SK-N-SH treated with all-trans-retinoic acid at 6 μM for 48 hours (cell line): ENCODE results near the gene RGS9.

ENCODE experiments used
- ATAC-seq: fragments of 200-7000 bp; cut with Tn5 transposase; 3 replicates; pipeline ENCODE4 v1.9.1; 2020; ENCODE audit warnings: mild to moderate bottlenecking, moderate library complexity
- ARNTL ChIP-seq: fragments of 450-650 bp; formaldehyde crosslinking; IDR thresholded peaks from 2 replicates; pipeline ENCODE4 v1.5.0; 2020; ENCODE audit warnings: low read depth, mild to moderate bottlenecking, moderate library complexity, borderline replicate concordance
- BACH2 ChIP-seq: fragments of 250-450 bp; sonication (Bioruptor Pico); IDR thresholded peaks from 2 replicates; pipeline ENCODE4 v1.9.0; 2021; ENCODE audit warnings: mild to moderate bottlenecking, borderline replicate concordance
- CSDC2 ChIP-seq: fragments of 250-450 bp; sonication (Bioruptor Pico); IDR thresholded peaks from 2 replicates; pipeline ENCODE4 v1.5.0; 2020; ENCODE audit warnings: mild to moderate bottlenecking, moderate library complexity
- CSRNP3 ChIP-seq: fragments of 250-450 bp; sonication (Bioruptor Pico); IDR thresholded peaks from 2 replicates; pipeline ENCODE4 v1.5.1; 2021; ENCODE audit warnings: mild to moderate bottlenecking, moderate library complexity
- ESRRG ChIP-seq: fragments of 250-450 bp; sonication (Bioruptor Pico); IDR thresholded peaks from 2 replicates; pipeline ENCODE4 v1.6.1; 2021; ENCODE audit warnings: mild to moderate bottlenecking
- GLIS3 ChIP-seq: fragments of 250-450 bp; sonication (Bioruptor Pico); IDR thresholded peaks from 2 replicates; pipeline ENCODE4 v1.5.0; 2020; ENCODE audit warnings: mild to moderate bottlenecking, moderate library complexity
- ISL1 ChIP-seq: fragments of 250-450 bp; sonication (Bioruptor Pico); IDR thresholded peaks from 2 replicates; pipeline ENCODE4 v2.1.2; 2022; ENCODE audit warnings: mild to moderate bottlenecking, moderate library complexity
- OSR1 ChIP-seq: fragments of 250-450 bp; sonication (Bioruptor Pico); IDR thresholded peaks from 2 replicates; pipeline ENCODE4 v1.8.0; 2022; ENCODE audit warnings: moderate library complexity, mild to moderate bottlenecking, inconsistent platforms
- PPARA ChIP-seq: fragments of 250-450 bp; sonication (Bioruptor Pico); IDR thresholded peaks from 2 replicates; pipeline ENCODE4 v1.5.0; 2020; ENCODE audit warnings: mild to moderate bottlenecking, borderline replicate concordance
- RARB ChIP-seq: fragments of 250-450 bp; sonication (Bioruptor Pico); IDR thresholded peaks from 2 replicates; pipeline ENCODE4 v1.8.0; 2021; ENCODE audit warnings: mild to moderate bottlenecking, moderate library complexity
- SNAI2 ChIP-seq: fragments of 250-450 bp; sonication (Bioruptor Pico); IDR thresholded peaks from 2 replicates; pipeline ENCODE4 v1.5.0; 2020; ENCODE audit warnings: mild to moderate bottlenecking, moderate library complexity
- TCF4 ChIP-seq: fragments of 250-450 bp; sonication (Bioruptor Pico); IDR thresholded peaks from 2 replicates; pipeline ENCODE4 v1.8.0; 2021; ENCODE audit warnings: mild to moderate bottlenecking, moderate library complexity, borderline replicate concordance
- TOX ChIP-seq: fragments of 250-450 bp; sonication (Bioruptor Pico); IDR thresholded peaks from 2 replicates; pipeline ENCODE4 v1.8.0; 2021; ENCODE audit warnings: mild to moderate bottlenecking, moderate library complexity, borderline replicate concordance
- TSHZ2 ChIP-seq: fragments of 250-450 bp; sonication (Bioruptor Pico); IDR thresholded peaks from 2 replicates; pipeline ENCODE4 v1.5.0; 2020; ENCODE audit warnings: mild to moderate bottlenecking, moderate library complexity
- ZC3H10 ChIP-seq: fragments of 250-450 bp; sonication (Bioruptor Pico); IDR thresholded peaks from 2 replicates; pipeline ENCODE4 v1.5.1; 2021; ENCODE audit warnings: mild to moderate bottlenecking, moderate library complexity
- ZFP3 ChIP-seq: fragments of 250-450 bp; sonication (Bioruptor Pico); IDR thresholded peaks from 2 replicates; pipeline ENCODE4 v1.5.0; 2020; ENCODE audit warnings: mild to moderate bottlenecking, moderate library complexity
- ZFP30 ChIP-seq: fragments of 450-650 bp; formaldehyde crosslinking; IDR thresholded peaks from 2 replicates; pipeline ENCODE4 v1.5.0; 2022; ENCODE audit warnings: mild to moderate bottlenecking, moderate library complexity
- ZNF565 ChIP-seq: fragments of 450-650 bp; formaldehyde crosslinking; conservative IDR thresholded peaks from 2 replicates; pipeline ENCODE4 v1.5.0; 2020; ENCODE audit warnings: low read depth, mild to moderate bottlenecking, moderate library complexity
- ZNF70 ChIP-seq: fragments of 450-650 bp; formaldehyde crosslinking; IDR thresholded peaks from 2 replicates; pipeline ENCODE4 v1.5.0; 2020; ENCODE audit warnings: mild to moderate bottlenecking, moderate library complexity
- ZNF8 ChIP-seq: fragments of 450-650 bp; formaldehyde crosslinking; IDR thresholded peaks from 2 replicates; pipeline ENCODE4 v1.5.0; 2020; ENCODE audit warnings: mild to moderate bottlenecking, moderate library complexity

Gene RGS9

GRCh38 chr17:65156185-65156834, 19.1 kb downstream of the RGS9 start:
- TF ChIP-seq ZC3H10 (CRISPR knock-in tag): no peak
- no peak for TF ChIP-seq RARB (CRISPR knock-in tag)
- no peak for TF ChIP-seq ARNTL (CRISPR knock-in tag)
- TF ChIP-seq SNAI2 (CRISPR knock-in tag): no peak
- TF ChIP-seq ISL1 (CRISPR knock-in tag): no peak
- TF ChIP-seq ZFP30 (CRISPR knock-in tag): no peak
- no peak for TF ChIP-seq TOX
- no peak for TF ChIP-seq CSRNP3 (CRISPR knock-in tag)
- no peak for TF ChIP-seq CSDC2 (CRISPR knock-in tag)
- no peak for TF ChIP-seq GLIS3
- TF ChIP-seq BACH2: no peak
- TF ChIP-seq ESRRG (CRISPR knock-in tag): no peak
- no peak for ATAC-seq

- ATAC-seq: no peak
- TF ChIP-seq TOX (no peak), TSHZ2 (CRISPR knock-in tag) (no peak), OSR1 (CRISPR knock-in tag) (no peak), RARB (CRISPR knock-in tag) (no peak), TCF4 (no peak), ZNF565 (no peak), CSDC2 (CRISPR knock-in tag) (no peak), PPARA (CRISPR knock-in tag) (no peak), ZNF8 (CRISPR knock-in tag) (no peak)
Observed at GRCh38 chr17:65156835-65157565, 19.8 kb downstream of the RGS9 start.

- no peak for ATAC-seq
- TF ChIP-seq ARNTL (CRISPR knock-in tag) (no peak), ISL1 (CRISPR knock-in tag) (no peak), GLIS3 (no peak), ZNF8 (CRISPR knock-in tag) (no peak), ZNF70 (CRISPR knock-in tag) (no peak)
- TF ChIP-seq, all 23 proteins: peak for 0
Observed at GRCh38 chr17:65158041-65158440, 20.9 kb downstream of the RGS9 start.

- no peak for ATAC-seq
- TF ChIP-seq ZNF565: no peak
Observed at GRCh38 chr17:65158622-65159021, 21.5 kb downstream of the RGS9 start.

- no peak for ATAC-seq
- TF ChIP-seq OSR1 (CRISPR knock-in tag) (no peak), ZNF565 (no peak), ZFP30 (CRISPR knock-in tag) (no peak), SNAI2 (CRISPR knock-in tag) (no peak), GLIS3 (no peak), ZFP3 (CRISPR knock-in tag) (no peak)
Observed at GRCh38 chr17:65160516-65160915, 23.3 kb downstream of the RGS9 start.

GRCh38 chr17:65163990-65164495, 26.9 kb downstream of the RGS9 start:
- peak; percentile 68 for ATAC-seq

More at GRCh38 chr17:65163990-65164495, 26.9 kb downstream of the RGS9 start:
- no peak for TF ChIP-seq OSR1 (CRISPR knock-in tag)
- TF ChIP-seq TSHZ2 (CRISPR knock-in tag): no peak
